H9 (cell line): ENCODE results near the gene ANKRD50. TPM values are rescaled to one million over a fixed set of nuclear protein-coding genes. Genes with fewer than 3 reads are reported as not detected.

Source experiments
- DNase-seq: peaks from one replicate; pipeline ENCODE4 v3.0.0-alpha.2; 2017
- H2AFZ ChIP-seq: one replicate; pipeline ENCODE4 v1.6.1; 2013; ENCODE audit warnings: mild to moderate bottlenecking, low read length, control low read depth, moderate library complexity
- H2AK5ac ChIP-seq: 2 replicates; pipeline ENCODE4 v1.6.1; 2013; ENCODE audit warnings: low read length, control low read depth, mixed read lengths; ENCODE audit not compliant: insufficient read length
- H2BK120ac ChIP-seq: one replicate; pipeline ENCODE4 v1.6.1; 2013; ENCODE audit warnings: low read depth, mild to moderate bottlenecking, low read length, control low read depth, inconsistent platforms; ENCODE audit not compliant: poor library complexity, severe bottlenecking
- H2BK12ac ChIP-seq: 2 replicates; pipeline ENCODE4 v1.6.1; 2013; ENCODE audit warnings: low read length, control low read depth, mixed read lengths, low read depth; ENCODE audit not compliant: insufficient read length
- H2BK15ac ChIP-seq: 2 replicates; pipeline ENCODE4 v1.6.1; 2013; ENCODE audit warnings: low read depth, low read length, control low read depth
- H2BK20ac ChIP-seq: one replicate; pipeline ENCODE4 v1.6.1; 2013; ENCODE audit warnings: low read depth, mild to moderate bottlenecking, low read length, control low read depth, inconsistent platforms; ENCODE audit not compliant: poor library complexity, severe bottlenecking
- H2BK5ac ChIP-seq: 2 replicates; pipeline ENCODE4 v1.6.1; 2013; ENCODE audit warnings: low read length, control low read depth, mixed read lengths; ENCODE audit not compliant: insufficient read length
- H3K14ac ChIP-seq: 2 replicates; pipeline ENCODE4 v1.6.1; 2013; ENCODE audit warnings: low read length, control low read depth; ENCODE audit not compliant: insufficient read depth
- H3K18ac ChIP-seq: 2 replicates; pipeline ENCODE4 v1.6.1; 2013; ENCODE audit warnings: low read depth, mild to moderate bottlenecking, mixed read lengths, low read length, control low read depth; ENCODE audit not compliant: insufficient read length
- H3K23ac ChIP-seq: 2 replicates; pipeline ENCODE4 v1.6.1; 2013; ENCODE audit warnings: low read length, control low read depth, mixed read lengths, low read depth; ENCODE audit not compliant: insufficient read length
- H3K23me2 ChIP-seq: 2 replicates; pipeline ENCODE4 v1.6.1; 2013; ENCODE audit warnings: low read depth, mild to moderate bottlenecking, mixed read lengths, low read length, control low read depth; ENCODE audit not compliant: insufficient read length, poor library complexity, severe bottlenecking
- H3K27ac ChIP-seq: 2 replicates; pipeline ENCODE4 v1.5.1; 2013; ENCODE audit warnings: low read length, control low read depth, mixed read lengths, low read depth; ENCODE audit not compliant: insufficient read length
- H3K27me3 ChIP-seq: 2 replicates; pipeline ENCODE4 v1.6.1; 2013; ENCODE audit warnings: low read length, control low read depth, inconsistent platforms; ENCODE audit not compliant: insufficient read depth
- H3K4ac ChIP-seq: 2 replicates; pipeline ENCODE4 v1.6.1; 2013; ENCODE audit warnings: low read depth, mild to moderate bottlenecking, control low read depth, inconsistent platforms, low read length, moderate library complexity
- H3K4me1 ChIP-seq: 2 replicates; pipeline ENCODE4 v1.6.1; 2013; ENCODE audit warnings: low read length, control low read depth, inconsistent platforms; ENCODE audit not compliant: insufficient read depth
- H3K4me2 ChIP-seq: 2 replicates; pipeline ENCODE4 v1.6.1; 2013; ENCODE audit warnings: low read length, control low read depth, mixed read lengths; ENCODE audit not compliant: insufficient read length, insufficient read depth
- H3K56ac ChIP-seq: 2 replicates; pipeline ENCODE4 v1.6.1; 2013; ENCODE audit warnings: low read depth, mild to moderate bottlenecking, mixed read lengths, low read length, control low read depth; ENCODE audit not compliant: insufficient read length
- H3K79me1 ChIP-seq: 2 replicates; pipeline ENCODE4 v1.6.1; 2013; ENCODE audit warnings: low read depth, mild to moderate bottlenecking, moderate library complexity, low read length, control low read depth, inconsistent platforms; ENCODE audit not compliant: insufficient read depth, poor library complexity, severe bottlenecking
- H3K79me2 ChIP-seq: 2 replicates; pipeline ENCODE4 v1.6.1; 2013; ENCODE audit warnings: low read length, control low read depth, inconsistent platforms; ENCODE audit not compliant: insufficient read depth
- H3K9ac ChIP-seq: 2 replicates; pipeline ENCODE4 v1.6.1; 2013; ENCODE audit warnings: low read length, control low read depth, mixed read lengths; ENCODE audit not compliant: insufficient read length; ENCODE audit errors: extremely low read depth
- H3K9me3 ChIP-seq: one replicate; pipeline ENCODE4 v1.6.1; 2013; ENCODE audit warnings: low read depth, low read length, inconsistent platforms; ENCODE audit not compliant: control insufficient read depth
- H3T11ph ChIP-seq: one replicate; pipeline ENCODE4 v1.6.1; 2013; ENCODE audit warnings: mild to moderate bottlenecking, low read length, control low read depth, inconsistent platforms
- H4K20me1 ChIP-seq: one replicate; pipeline ENCODE4 v1.6.1; 2013; ENCODE audit not compliant: control insufficient read depth, insufficient read length, insufficient read depth
- H4K5ac ChIP-seq: 2 replicates; pipeline ENCODE4 v1.6.1; 2013; ENCODE audit warnings: low read depth, mild to moderate bottlenecking, mixed read lengths, low read length, control low read depth; ENCODE audit not compliant: insufficient read length
- H4K8ac ChIP-seq: replicated peaks from 2 replicates; pipeline ENCODE4 v1.6.1; 2013; ENCODE audit warnings: low read length, control low read depth, mixed read lengths, low read depth; ENCODE audit not compliant: insufficient read length
- H4K91ac ChIP-seq: 2 replicates; pipeline ENCODE4 v1.6.1; 2013; ENCODE audit warnings: low read depth, mild to moderate bottlenecking, moderate library complexity, mixed read lengths, low read length, control low read depth; ENCODE audit not compliant: insufficient read length
- H3K27ac Mint-ChIP-seq, 3 experiments: 2 replicates in 2 of 3; 3 replicates in 1 of 3; pipeline ENCODE4 v1.8.0; 2020 to 2021; ENCODE audit warnings: mixed read lengths in 3 of 3, mild to moderate bottlenecking in 1 of 3, moderate library complexity in 1 of 3
- H3K27me3 Mint-ChIP-seq: 2 replicates; pipeline ENCODE4 v1.8.0; 2021; ENCODE audit warnings: low read depth, mild to moderate bottlenecking, moderate library complexity, mixed read lengths
- H3K36me3 Mint-ChIP-seq, 3 experiments: 2 replicates in 2 of 3; 3 replicates in 1 of 3; pipeline ENCODE4 v1.8.0; 2020 to 2021; ENCODE audit warnings: low read depth in 3 of 3, mixed read lengths in 3 of 3; ENCODE audit not compliant: insufficient read depth in 1 of 3
- H3K4me1 Mint-ChIP-seq, 2 experiments: 2 replicates each; pipeline ENCODE4 v1.8.0; 2020; ENCODE audit warnings: mixed read lengths in 2 of 2
- H3K4me3 Mint-ChIP-seq, 2 experiments: 2 replicates in 1 of 2; 3 replicates in 1 of 2; pipeline ENCODE4 v1.8.0; 2020 to 2021; ENCODE audit warnings: mild to moderate bottlenecking in 2 of 2, mixed read lengths in 2 of 2, moderate library complexity in 1 of 2
- H3K9me3 Mint-ChIP-seq, 2 experiments: 2 replicates in 1 of 2; 3 replicates in 1 of 2; pipeline ENCODE4 v1.8.0; 2020; ENCODE audit warnings: mild to moderate bottlenecking in 2 of 2, mixed read lengths in 2 of 2, moderate library complexity in 1 of 2
- WGBS: extraction: QIAGEN DNeasy Blood & Tissue Kit; methylation state at CpG from one replicate; pipeline ENCODE4 v1.1.7; 2013; ENCODE audit warnings: missing lambda C conversion rate, low lambda C conversion rate, mixed read lengths; ENCODE audit not compliant: insufficient read length; ENCODE audit errors: extremely low coverage; 5-methylcytosine and 5-hydroxymethylcytosine counted together
- total RNA-seq: library from RNA; stranded (reverse); gene quantifications from 2 replicates; pipeline ENCODE4 v1.2.1, GENCODE V29; 2021
- TF ChIP-seq, protein P1 (sequence below): fragments of 200-600 bp; sonication (generic); conservative IDR thresholded peaks from 3 replicates; pipeline ENCODE4 v1.8.0; 2021; ENCODE audit warnings: antibody characterized with exemption, mild to moderate bottlenecking

The ANKRD50 gene
- total RNA-seq, 1 experiment from 2014 or later, result 30.1 TPM

DNA sequence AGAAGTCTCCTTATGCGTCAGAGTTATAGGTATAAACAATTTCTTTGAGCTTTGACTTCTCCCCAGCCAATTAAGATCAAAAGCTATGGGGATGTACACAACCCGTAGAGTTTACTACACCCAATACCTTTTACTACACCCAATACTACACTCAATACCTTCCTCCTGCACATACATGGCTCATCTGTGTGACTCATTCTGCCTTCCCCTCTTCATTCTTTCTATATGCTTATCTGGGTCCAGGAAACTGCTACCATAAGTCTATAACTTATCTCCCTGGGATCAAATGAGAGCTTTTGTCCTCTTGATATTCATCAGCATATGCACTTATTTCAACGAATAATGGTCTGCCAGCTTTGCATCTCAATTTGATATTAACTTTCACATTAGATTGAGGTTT, 28.2 kb downstream of the ANKRD50 start:
- Mint-ChIP-seq H3K4me3 (no peak overlapping the region), H3K9me3 (peaks cover 0 to 9% of the 10 kb centered on the region in 2 experiments; a peak in 3 of 5 replicates), H3K27ac (no peak overlapping the region), H3K4me1 (peaks cover 26 to 33% of the 10 kb centered on the region in 2 experiments), H3K36me3 (peaks cover 29 to 31% (median 31%) of the 10 kb centered on the region in 3 experiments), H3K27me3 (no peaks in the 10 kb centered on the region)
- Histone ChIP-seq H3K79me1 (no peaks in the 10 kb centered on the region), H2BK120ac (no peak overlapping the region), H3K79me2 (peaks cover 8% of the 10 kb centered on the region; the same call in 1 of the 2 replicates), H3K23me2 (no peaks in the 10 kb centered on the region), H4K8ac (no peak overlapping the region), H3K14ac (no peak overlapping the region), H3K9me3 (no peaks in the 10 kb centered on the region), H3K4me2 (no peak overlapping the region), H2BK5ac (no peak overlapping the region), H4K91ac (no peak overlapping the region), H3K56ac (no peak overlapping the region), H2BK20ac (no peak overlapping the region), H3K4me1 (0 out of 2 replicates have a peak, but pooled peaks cover 5% of the 10 kb centered on the region), H3T11ph (no peak overlapping the region), H2AFZ (no peak overlapping the region), H3K27me3 (no peaks in the 10 kb centered on the region), H4K5ac (no peak overlapping the region), H4K20me1 (no peaks in the 10 kb centered on the region), H3K23ac (no peak overlapping the region), H2BK15ac (no peak overlapping the region), H2BK12ac (no peak overlapping the region), H3K27ac (no peak overlapping the region), H3K18ac (no peak overlapping the region), H2AK5ac (no peak overlapping the region), H3K9ac (no peak overlapping the region), H3K4ac (no peak overlapping the region)
- TF ChIP-seq, protein P1, sequence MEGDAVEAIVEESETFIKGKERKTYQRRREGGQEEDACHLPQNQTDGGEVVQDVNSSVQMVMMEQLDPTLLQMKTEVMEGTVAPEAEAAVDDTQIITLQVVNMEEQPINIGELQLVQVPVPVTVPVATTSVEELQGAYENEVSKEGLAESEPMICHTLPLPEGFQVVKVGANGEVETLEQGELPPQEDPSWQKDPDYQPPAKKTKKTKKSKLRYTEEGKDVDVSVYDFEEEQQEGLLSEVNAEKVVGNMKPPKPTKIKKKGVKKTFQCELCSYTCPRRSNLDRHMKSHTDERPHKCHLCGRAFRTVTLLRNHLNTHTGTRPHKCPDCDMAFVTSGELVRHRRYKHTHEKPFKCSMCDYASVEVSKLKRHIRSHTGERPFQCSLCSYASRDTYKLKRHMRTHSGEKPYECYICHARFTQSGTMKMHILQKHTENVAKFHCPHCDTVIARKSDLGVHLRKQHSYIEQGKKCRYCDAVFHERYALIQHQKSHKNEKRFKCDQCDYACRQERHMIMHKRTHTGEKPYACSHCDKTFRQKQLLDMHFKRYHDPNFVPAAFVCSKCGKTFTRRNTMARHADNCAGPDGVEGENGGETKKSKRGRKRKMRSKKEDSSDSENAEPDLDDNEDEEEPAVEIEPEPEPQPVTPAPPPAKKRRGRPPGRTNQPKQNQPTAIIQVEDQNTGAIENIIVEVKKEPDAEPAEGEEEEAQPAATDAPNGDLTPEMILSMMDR, result no peak
- no peak for DNase-seq
- no CpG with 5 or more reads among the region's 3 CpGs for WGBS
